Colonic mucosa (tissue), 4 donors: ENCODE results near the gene FAM216B. TPM values are rescaled to one million over a fixed set of nuclear protein-coding genes. Genes with fewer than 3 reads are reported as not detected.

Experiments used
- DNase-seq: peaks from one replicate; pipeline ENCODE4 v3.0.0-alpha.2; 2020
- H3K27ac ChIP-seq: fragments of 200-600 bp; one replicate; pipeline ENCODE4 v1.8.0; 2021
- H3K27me3 ChIP-seq: fragments of 200-600 bp; one replicate; pipeline ENCODE4 v1.8.0; 2021
- H3K36me3 ChIP-seq: fragments of 200-600 bp; one replicate; pipeline ENCODE4 v1.8.0; 2021
- H3K4me1 ChIP-seq: fragments of 200-600 bp; one replicate; pipeline ENCODE4 v1.8.0; 2021; ENCODE audit warnings: mild to moderate bottlenecking
- H3K4me3 ChIP-seq: fragments of 200-600 bp; one replicate; pipeline ENCODE4 v1.8.0; 2021
- H3K9ac ChIP-seq, 2 donors: one replicate each; pipeline ENCODE4 v1.7.0; 2013; ENCODE audit warnings: control low read depth in 2 of 2, low read depth in 2 of 2, low read length in 2 of 2
- H3K9me3 ChIP-seq: fragments of 200-600 bp; one replicate; pipeline ENCODE4 v1.8.0; 2021
- intact Hi-C: fragments of 100-400 bp; cut with DNase I; formaldehyde crosslinking; loops from one replicate; pipeline ENCODE4 v1.14.1; 2022
- total RNA-seq, 2 donors: library from RNA; stranded (reverse); fragmentation: NEBNext Ultra II Directional in 1 of 2; extraction: Animal tissue kit (Norgen Biotek cat#: 25700) in 1 of 2; gene quantifications; one replicate each; pipeline ENCODE4 v1.2.1, GENCODE V29; 2021
- TF ChIP-seq, protein P1 (sequence below): fragments of 200-600 bp; IDR thresholded peaks from one replicate; pipeline ENCODE4 v1.8.0; 2022; ENCODE audit warnings: antibody characterized with exemption, mild to moderate bottlenecking
- donor health status: healthy.
- donor health status: DM: no; HTN: no; CAD: no.
- donor health status: DM: no; HTN: no; CAD: no.

FAM216B gene
- total RNA-seq, 2 donors from 2014 or later = 0.08 TPM; not detected in 1

DNA sequence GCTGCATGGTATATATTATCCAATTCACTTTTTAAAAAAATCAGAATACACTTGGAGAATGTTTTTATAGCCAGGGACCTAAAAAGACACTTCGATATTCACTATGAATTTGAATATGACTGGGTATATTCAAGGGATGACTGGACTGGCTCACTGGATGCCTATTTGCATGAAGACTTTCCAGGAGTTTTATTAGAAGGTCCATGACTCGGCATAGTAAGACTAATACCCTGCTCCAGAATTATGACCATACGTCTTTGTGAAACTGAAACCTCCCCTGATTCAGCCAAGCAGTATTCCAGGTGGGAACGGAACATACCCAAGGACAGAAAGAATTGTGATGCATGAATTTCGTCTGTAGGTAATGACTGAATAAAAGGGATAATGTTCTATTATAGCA is 3.9 kb upstream of the FAM216B start:
- Histone ChIP-seq H3K4me1 (no peaks in the 10 kb centered on the region), H3K27ac (no peak overlapping the region), H3K27me3 (no peaks in the 10 kb centered on the region), H3K4me3 (no peak overlapping the region), H3K36me3 (no peaks in the 10 kb centered on the region), H3K9ac (no peak overlapping the region), H3K9me3 (no peaks in the 10 kb centered on the region)
- no peak for DNase-seq
- intact Hi-C loops = no loop called here
- TF ChIP-seq, protein P1, sequence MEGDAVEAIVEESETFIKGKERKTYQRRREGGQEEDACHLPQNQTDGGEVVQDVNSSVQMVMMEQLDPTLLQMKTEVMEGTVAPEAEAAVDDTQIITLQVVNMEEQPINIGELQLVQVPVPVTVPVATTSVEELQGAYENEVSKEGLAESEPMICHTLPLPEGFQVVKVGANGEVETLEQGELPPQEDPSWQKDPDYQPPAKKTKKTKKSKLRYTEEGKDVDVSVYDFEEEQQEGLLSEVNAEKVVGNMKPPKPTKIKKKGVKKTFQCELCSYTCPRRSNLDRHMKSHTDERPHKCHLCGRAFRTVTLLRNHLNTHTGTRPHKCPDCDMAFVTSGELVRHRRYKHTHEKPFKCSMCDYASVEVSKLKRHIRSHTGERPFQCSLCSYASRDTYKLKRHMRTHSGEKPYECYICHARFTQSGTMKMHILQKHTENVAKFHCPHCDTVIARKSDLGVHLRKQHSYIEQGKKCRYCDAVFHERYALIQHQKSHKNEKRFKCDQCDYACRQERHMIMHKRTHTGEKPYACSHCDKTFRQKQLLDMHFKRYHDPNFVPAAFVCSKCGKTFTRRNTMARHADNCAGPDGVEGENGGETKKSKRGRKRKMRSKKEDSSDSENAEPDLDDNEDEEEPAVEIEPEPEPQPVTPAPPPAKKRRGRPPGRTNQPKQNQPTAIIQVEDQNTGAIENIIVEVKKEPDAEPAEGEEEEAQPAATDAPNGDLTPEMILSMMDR = no peak

DNA sequence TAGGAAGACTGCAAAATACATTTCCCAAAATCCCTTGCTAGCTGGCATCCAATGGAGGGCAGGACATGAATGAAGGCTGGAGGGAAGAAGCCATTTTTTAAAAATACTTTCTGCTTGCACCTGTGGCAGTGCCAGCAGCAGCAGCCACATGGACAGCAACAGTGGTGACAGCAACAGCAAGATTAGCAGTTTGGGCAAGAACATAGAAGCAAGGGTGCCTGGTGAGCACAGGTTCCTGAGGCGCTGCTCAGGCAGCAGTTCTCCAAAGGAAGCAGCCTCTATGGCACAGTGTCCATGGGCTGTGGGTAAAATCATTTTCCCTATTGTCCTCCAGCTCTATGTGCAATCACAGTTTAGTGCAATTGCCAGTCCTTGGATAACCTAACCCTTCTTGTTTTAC is 1.3 kb upstream of the FAM216B start:
- no peaks in the 10 kb centered on the region for H3K36me3 ChIP-seq
- H3K4me1 ChIP-seq = no peaks in the 10 kb centered on the region
- intact Hi-C loops = no loop called here
- H3K27me3 ChIP-seq = no peaks in the 10 kb centered on the region
- DNase-seq = no peak
- TF ChIP-seq, protein P1 = no peak
- H3K9me3 ChIP-seq = no peaks in the 10 kb centered on the region
- no peak overlapping the region for H3K4me3 ChIP-seq
- no peak overlapping the region for H3K27ac ChIP-seq
- H3K9ac ChIP-seq = no peak overlapping the region

DNA sequence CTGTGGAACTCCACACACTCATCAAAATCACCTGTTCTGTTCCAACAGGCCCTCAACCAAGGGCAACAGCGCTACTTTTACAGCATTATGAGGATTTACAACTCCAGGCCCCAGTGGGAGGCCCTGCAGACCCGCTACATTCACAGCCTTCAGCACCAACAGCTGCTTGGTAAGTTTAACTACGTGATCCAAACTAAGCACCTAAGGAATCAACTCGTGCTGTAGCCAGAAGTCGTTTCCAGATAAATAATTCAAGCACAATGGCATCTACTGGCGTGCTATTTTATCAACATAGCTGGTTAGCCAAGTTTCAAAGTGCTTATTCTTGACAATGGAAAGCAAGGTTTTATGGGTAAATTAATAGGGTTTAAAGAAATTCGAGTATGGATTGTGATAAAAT is 5.3 kb downstream of the FAM216B start:
- DNase-seq = no peak
- Histone ChIP-seq H3K4me3 (no peak overlapping the region), H3K36me3 (no peaks in the 10 kb centered on the region), H3K4me1 (no peaks in the 10 kb centered on the region), H3K27ac (no peak overlapping the region), H3K9ac (no peak overlapping the region), H3K9me3 (no peaks in the 10 kb centered on the region), H3K27me3 (no peaks in the 10 kb centered on the region)
- TF ChIP-seq, protein P1 = no peak
- intact Hi-C loops = no loop called here

DNA sequence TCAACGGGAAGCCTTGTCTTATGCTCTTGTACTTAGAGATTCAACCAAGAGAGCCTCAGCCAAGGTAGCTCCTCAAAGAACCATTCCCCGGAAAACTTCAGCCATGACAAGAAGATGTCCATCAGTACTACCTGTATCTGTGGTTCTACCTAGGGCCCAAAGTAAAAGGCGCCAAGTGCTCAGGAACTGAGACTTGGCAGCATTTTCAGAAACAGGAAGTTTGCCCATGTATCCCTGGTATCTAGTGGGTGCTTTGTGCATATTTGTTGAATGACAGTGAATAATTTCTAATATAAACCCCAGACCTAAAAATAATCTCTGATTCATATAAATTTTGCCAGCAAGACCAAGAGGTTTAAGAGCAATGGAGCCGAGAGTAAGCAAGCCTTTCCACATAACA is 7.2 kb downstream of the FAM216B start:
- no peaks in the 10 kb centered on the region for H3K9me3 ChIP-seq
- intact Hi-C loops = no loop called here
- TF ChIP-seq, protein P1 = no peak
- H3K4me3 ChIP-seq = no peak overlapping the region
- no peak for DNase-seq
- H3K9ac ChIP-seq = no peak overlapping the region
- no peaks in the 10 kb centered on the region for H3K4me1 ChIP-seq
- H3K36me3 ChIP-seq = no peaks in the 10 kb centered on the region
- no peaks in the 10 kb centered on the region for H3K27me3 ChIP-seq
- H3K27ac ChIP-seq = no peak overlapping the region

DNA sequence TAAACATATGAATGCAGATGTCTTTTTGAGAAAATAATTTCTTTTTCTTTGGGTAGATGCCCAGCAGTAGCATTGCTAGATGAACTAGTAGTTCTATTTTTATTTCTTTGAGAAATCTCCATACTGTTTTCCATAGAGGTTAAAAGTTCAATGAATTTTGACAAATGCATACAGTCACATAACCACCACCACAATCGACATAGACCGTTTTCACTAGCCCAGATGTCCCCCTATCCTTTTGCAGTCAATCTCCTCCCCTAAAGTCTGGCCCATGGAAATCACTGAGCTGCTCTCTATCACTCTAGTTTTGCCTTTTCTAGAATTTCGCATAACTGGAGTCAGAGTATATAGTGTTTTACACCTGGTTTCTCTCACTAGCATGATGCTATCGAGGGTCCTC is 10.8 kb downstream of the FAM216B start:
- TF ChIP-seq, protein P1 = no peak
- Histone ChIP-seq H3K9ac (no peak overlapping the region), H3K9me3 (no peaks in the 10 kb centered on the region), H3K27ac (no peak overlapping the region), H3K4me1 (no peaks in the 10 kb centered on the region), H3K36me3 (no peaks in the 10 kb centered on the region), H3K27me3 (no peaks in the 10 kb centered on the region), H3K4me3 (no peak overlapping the region)
- DNase-seq = no peak
- intact Hi-C loops = no loop called here
